ENCODE data around the gene HSPA12A.

The HSPA12A gene

DNA sequence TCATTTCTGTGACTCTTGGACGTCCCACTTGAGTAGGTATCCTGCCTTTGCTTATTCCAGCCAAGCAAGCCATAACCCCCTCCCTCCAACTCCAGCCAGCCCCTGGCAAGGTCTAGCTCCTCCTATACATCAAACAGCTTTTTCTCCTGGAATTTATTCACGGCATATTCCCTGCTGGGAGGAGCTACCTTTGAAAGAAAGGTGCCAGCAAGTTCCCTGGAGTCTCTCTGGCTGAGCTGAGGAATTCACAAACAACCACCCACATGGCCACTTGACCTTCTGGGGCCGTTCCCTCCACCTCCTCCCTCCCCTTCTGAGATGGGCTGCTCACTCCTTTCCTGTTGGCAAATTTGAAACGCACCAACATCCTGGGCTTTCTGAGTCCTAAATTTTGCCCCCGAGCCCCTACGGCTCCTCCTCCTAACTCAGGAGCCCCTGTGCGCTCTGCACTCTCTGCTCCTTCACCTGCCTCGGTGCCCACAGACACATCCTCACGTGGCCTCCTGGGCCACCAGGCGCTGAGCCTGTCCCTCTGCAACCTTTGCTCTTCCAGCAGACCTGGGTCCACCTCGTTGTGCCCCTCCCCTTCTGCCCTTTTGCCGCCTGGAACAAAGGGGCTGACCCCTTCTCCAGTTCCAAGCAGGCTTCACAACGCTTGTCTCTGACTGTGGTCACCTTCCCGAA is 48.0 kb downstream of the HSPA12A start:
- peaks cover 63% of the 10 kb centered on the region for H3K4me1 Mint-ChIP-seq
- TF ChIP-seq CTCF (IDR thresholded peaks at IDR 0.05; ENCODE audit: unreplicated experiment in 3 of 3): no peak
- H3K27ac Mint-ChIP-seq: peak overlapping the region; percentile 72 to 89 (median 73)
- H3K36me3 Mint-ChIP-seq (ENCODE audit: low read depth): peaks cover 37% of the 10 kb centered on the region
- H3K9me3 Mint-ChIP-seq: no peaks in the 10 kb centered on the region
- H3K4me3 Mint-ChIP-seq: peak overlapping the region in 2 of 3 experiments; percentile 1 to 6
- peaks cover 16% of the 10 kb centered on the region for H3K27me3 Mint-ChIP-seq (ENCODE audit: low read depth)

- peaks cover 12% of the 10 kb centered on the region for H3K27me3 Mint-ChIP-seq (ENCODE audit: low read depth)
- H3K4me3 Mint-ChIP-seq: no peak overlapping the region
- peaks cover 34% of the 10 kb centered on the region for H3K36me3 Mint-ChIP-seq (ENCODE audit: low read depth)
- H3K9me3 Mint-ChIP-seq: no peaks in the 10 kb centered on the region
- TF ChIP-seq CTCF (IDR thresholded peaks at IDR 0.05; ENCODE audit: unreplicated experiment in 3 of 3): no peak
- peak overlapping the region in 2 of 3 experiments; percentile 31 to 95 for H3K27ac Mint-ChIP-seq
- peaks cover 78% of the 10 kb centered on the region for H3K4me1 Mint-ChIP-seq
These were observed 50.1 kb downstream of the HSPA12A start for GRCh38 chr10:116692225-116692624.

GRCh38 chr10:116691635-116692034 is 50.7 kb downstream of the HSPA12A start:
- H3K4me3 Mint-ChIP-seq: peak overlapping the region in 2 of 3 experiments; percentile 11 to 76
- peaks cover 32% of the 10 kb centered on the region for H3K36me3 Mint-ChIP-seq (ENCODE audit: low read depth)
- no peaks in the 10 kb centered on the region for H3K9me3 Mint-ChIP-seq
- H3K27me3 Mint-ChIP-seq (ENCODE audit: low read depth): peaks cover 12% of the 10 kb centered on the region
- no peak for TF ChIP-seq CTCF (IDR thresholded peaks at IDR 0.05; ENCODE audit: unreplicated experiment in 3 of 3)
- H3K4me1 Mint-ChIP-seq: peaks cover 81% of the 10 kb centered on the region
- peak overlapping the region; percentile 76 to 95 (median 94) for H3K27ac Mint-ChIP-seq

GRCh38 chr10:116690356-116691322 is 51.7 kb downstream of the HSPA12A start:
- peak; percentile 48 to 67 (median 63) for TF ChIP-seq CTCF (IDR thresholded peaks at IDR 0.05; ENCODE audit: unreplicated experiment in 3 of 3)
- peaks cover 81% of the 10 kb centered on the region for H3K4me1 Mint-ChIP-seq

DNA sequence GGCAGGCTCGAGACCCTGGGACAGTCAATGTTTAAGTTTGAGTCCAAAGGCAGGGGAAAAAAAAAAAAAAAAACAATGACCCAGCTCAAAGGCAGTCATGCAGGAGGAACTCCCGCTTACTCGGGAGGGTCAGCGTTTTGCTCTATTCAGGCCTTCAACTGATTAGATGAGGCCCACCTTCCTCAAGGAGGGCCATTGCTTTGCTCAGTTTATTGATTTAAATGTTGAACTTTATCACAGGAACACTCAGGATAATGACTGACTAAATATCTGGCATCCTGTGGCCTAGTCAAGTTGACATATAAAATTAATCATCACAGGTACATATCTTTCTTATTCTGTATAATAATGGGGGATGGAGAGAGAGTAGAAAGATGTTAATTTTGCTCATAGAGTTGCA is 52.6 kb downstream of the HSPA12A start:
- H3K4me1 Mint-ChIP-seq: peaks cover 77% of the 10 kb centered on the region
- peaks cover 26% of the 10 kb centered on the region for H3K36me3 Mint-ChIP-seq (ENCODE audit: low read depth)
- peaks cover 19% of the 10 kb centered on the region for H3K27me3 Mint-ChIP-seq (ENCODE audit: low read depth)

More at GRCh38 chr10:116690356-116691322, 51.7 kb downstream of the HSPA12A start:
- Mint-ChIP-seq H3K27ac (peak overlapping the region; percentile 76 to 95 (median 88)), H3K27me3 (ENCODE audit: low read depth) (peaks cover 14% of the 10 kb centered on the region), H3K9me3 (no peaks in the 10 kb centered on the region), H3K4me3 (peak overlapping the region in 2 of 3 experiments; percentile 27 to 33), H3K36me3 (ENCODE audit: low read depth) (peaks cover 26% of the 10 kb centered on the region)

More for the DNA sequence above, 52.6 kb downstream of the HSPA12A start:
- Mint-ChIP-seq H3K27ac (peak overlapping the region; percentile 76 to 95 (median 88)), H3K9me3 (no peaks in the 10 kb centered on the region), H3K4me3 (no peak overlapping the region)
- no peak for TF ChIP-seq CTCF (IDR thresholded peaks at IDR 0.05; ENCODE audit: unreplicated experiment in 3 of 3)

All from nephron (organoid).